LNCAP (cell line): ENCODE results near the gene CBY1.

Experiments
- CTCF ChIP-seq: fragments of 450-650 bp; IDR thresholded peaks from 2 replicates; pipeline ENCODE4 v1.5.1; 2017; ENCODE audit warnings: mild to moderate bottlenecking

Gene CBY1

GRCh38 chr22:38699784-38700183 is 43.3 kb downstream of the CBY1 start:
- no peak for TF ChIP-seq CTCF

- TF ChIP-seq CTCF = no peak
Observed at GRCh38 chr22:38700270-38700788, 43.9 kb downstream of the CBY1 start.

GRCh38 chr22:38700789-38701628 is 44.6 kb downstream of the CBY1 start, which contains the start of gene JOSD1:
Gene JOSD1 (minus strand): TSS chr22:38700943. CDS start chr22:38699987, 956 bp downstream.
- no peak for TF ChIP-seq CTCF

GRCh38 chr22:38704654-38705234 is 48.3 kb downstream of the CBY1 start:
- TF ChIP-seq CTCF = no peak

- TF ChIP-seq CTCF = no peak
Observed at GRCh38 chr22:38705235-38706100, 49.0 kb downstream of the CBY1 start, which contains the start of gene GTPBP1. Gene GTPBP1 (plus strand): TSS chr22:38705944. CDS start chr22:38705956, 12 bp downstream.

GRCh38 chr22:38706101-38706900 is 49.9 kb downstream of the CBY1 start:
- no peak for TF ChIP-seq CTCF
